ENCODE results near the gene GRIN2C.

The GRIN2C gene

DNA sequence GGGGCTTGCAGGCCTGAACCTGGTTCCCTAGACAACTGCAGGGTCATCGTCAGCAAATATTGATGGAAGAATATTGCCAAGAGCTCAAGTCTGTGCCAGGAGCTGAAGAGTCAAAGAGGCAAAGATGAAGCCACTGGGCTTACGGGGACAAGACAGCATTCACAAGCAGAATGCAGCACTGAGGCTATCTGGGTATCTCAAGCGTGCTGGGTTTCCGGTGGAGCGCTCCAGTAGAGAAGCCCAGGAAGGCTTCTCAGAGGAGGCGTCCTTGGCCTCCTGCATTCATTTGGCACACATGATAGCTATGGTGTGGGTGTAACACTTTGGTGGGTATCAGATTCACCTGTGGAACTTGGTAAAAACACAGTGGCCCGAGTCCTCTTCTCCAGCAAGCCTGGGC lies 30.9 kb upstream of the GRIN2C start:
- DNase-seq (no peak), ATAC-seq (no peak)
- H3K27me3 Mint-ChIP-seq: peaks cover 60% of the 10 kb centered on the region
- H3K27ac Mint-ChIP-seq: no peak overlapping the region
- H3K4me1 Mint-ChIP-seq: peaks cover 14% of the 10 kb centered on the region
- no peaks in the 10 kb centered on the region for H3K9me3 Mint-ChIP-seq
- no peak overlapping the region for H3K4me3 Mint-ChIP-seq

GRCh38 chr17:74888469-74888868 lies 28.8 kb upstream of the GRIN2C start:
- no peak for DNase-seq
- H3K4me3 Mint-ChIP-seq: no peak overlapping the region

DNA sequence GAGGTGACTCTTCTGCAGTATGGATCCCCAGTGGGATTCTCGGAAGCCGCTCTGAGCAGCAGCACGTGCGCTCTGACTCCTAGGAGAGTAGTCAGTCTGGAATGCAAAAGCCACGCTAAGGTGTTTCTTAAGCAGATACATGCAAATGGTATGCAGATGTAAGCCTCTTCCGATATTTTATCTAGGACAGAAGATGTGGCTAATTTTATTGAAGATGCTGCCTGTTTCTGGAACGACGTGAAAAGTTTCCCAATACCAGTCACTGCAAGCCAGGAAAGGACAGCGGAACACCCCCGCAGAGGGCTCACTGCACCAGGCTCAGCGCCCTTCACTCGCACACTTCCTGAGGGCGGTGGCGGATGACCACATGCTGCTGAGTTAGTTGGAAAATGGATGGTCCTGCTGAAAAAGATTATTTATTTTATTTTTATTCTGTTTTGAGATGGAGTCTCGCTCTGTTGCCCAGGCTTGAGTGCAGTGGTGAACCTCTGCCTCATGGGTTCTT lies 23.6 kb upstream of the GRIN2C start:
- ATAC-seq: no peak
- H3K4me3 Mint-ChIP-seq: no peak overlapping the region

More at GRCh38 chr17:74888469-74888868, 28.8 kb upstream of the GRIN2C start:
- ATAC-seq: no peak
- Mint-ChIP-seq H3K9me3 (no peaks in the 10 kb centered on the region), H3K27ac (no peak overlapping the region), H3K27me3 (peaks cover 58% of the 10 kb centered on the region), H3K4me1 (peaks cover 6% of the 10 kb centered on the region)

GRCh38 chr17:74882517-74883240 lies 23.0 kb upstream of the GRIN2C start:
- DNase-seq: no peak
- Mint-ChIP-seq H3K9me3 (no peaks in the 10 kb centered on the region), H3K27me3 (peaks cover 27% of the 10 kb centered on the region), H3K4me3 (no peak overlapping the region), H3K4me1 (no peaks in the 10 kb centered on the region), H3K27ac (no peak overlapping the region)
- ATAC-seq: no peak

More for the DNA sequence above, 23.6 kb upstream of the GRIN2C start:
- H3K9me3 Mint-ChIP-seq: no peaks in the 10 kb centered on the region
- peaks cover 27% of the 10 kb centered on the region for H3K27me3 Mint-ChIP-seq
- no peak for DNase-seq
- H3K27ac Mint-ChIP-seq: peak overlapping the region in 1 of 2 donors; percentile 52
- H3K4me1 Mint-ChIP-seq: no peaks in the 10 kb centered on the region

- no peak overlapping the region for H3K27ac Mint-ChIP-seq
- no peak for ATAC-seq
- peaks cover 19% of the 10 kb centered on the region for H3K27me3 Mint-ChIP-seq
- H3K4me1 Mint-ChIP-seq: no peaks in the 10 kb centered on the region
- no peaks in the 10 kb centered on the region for H3K9me3 Mint-ChIP-seq
- H3K4me3 Mint-ChIP-seq: no peak overlapping the region
- DNase-seq: no peak
These were observed 21.4 kb upstream of the GRIN2C start for GRCh38 chr17:74881073-74881472.

GRCh38 chr17:74879308-74879707 lies 19.6 kb upstream of the GRIN2C start:
- Mint-ChIP-seq H3K9me3 (no peaks in the 10 kb centered on the region), H3K4me1 (peaks cover 10% of the 10 kb centered on the region), H3K27ac (no peak overlapping the region), H3K4me3 (no peak overlapping the region), H3K27me3 (peaks cover 6% of the 10 kb centered on the region)
- ATAC-seq: no peak
- DNase-seq: no peak

- DNase-seq (no peak), ATAC-seq (no peak)
- peaks cover 16% of the 10 kb centered on the region for H3K4me1 Mint-ChIP-seq
- no peak overlapping the region for H3K27ac Mint-ChIP-seq
- H3K4me3 Mint-ChIP-seq: no peak overlapping the region
- no peaks in the 10 kb centered on the region for H3K9me3 Mint-ChIP-seq
- no peaks in the 10 kb centered on the region for H3K27me3 Mint-ChIP-seq
These were observed 19.0 kb upstream of the GRIN2C start for GRCh38 chr17:74878658-74879057.

GRCh38 chr17:74877592-74878548 lies 18.2 kb upstream of the GRIN2C start:
- Mint-ChIP-seq H3K4me3 (no peak overlapping the region), H3K9me3 (no peaks in the 10 kb centered on the region), H3K27ac (peak overlapping the region in 1 of 2 donors; percentile 12), H3K4me1 (peaks cover 17% of the 10 kb centered on the region), H3K27me3 (no peaks in the 10 kb centered on the region)
- ATAC-seq (no peak), DNase-seq (no peak)

DNA sequence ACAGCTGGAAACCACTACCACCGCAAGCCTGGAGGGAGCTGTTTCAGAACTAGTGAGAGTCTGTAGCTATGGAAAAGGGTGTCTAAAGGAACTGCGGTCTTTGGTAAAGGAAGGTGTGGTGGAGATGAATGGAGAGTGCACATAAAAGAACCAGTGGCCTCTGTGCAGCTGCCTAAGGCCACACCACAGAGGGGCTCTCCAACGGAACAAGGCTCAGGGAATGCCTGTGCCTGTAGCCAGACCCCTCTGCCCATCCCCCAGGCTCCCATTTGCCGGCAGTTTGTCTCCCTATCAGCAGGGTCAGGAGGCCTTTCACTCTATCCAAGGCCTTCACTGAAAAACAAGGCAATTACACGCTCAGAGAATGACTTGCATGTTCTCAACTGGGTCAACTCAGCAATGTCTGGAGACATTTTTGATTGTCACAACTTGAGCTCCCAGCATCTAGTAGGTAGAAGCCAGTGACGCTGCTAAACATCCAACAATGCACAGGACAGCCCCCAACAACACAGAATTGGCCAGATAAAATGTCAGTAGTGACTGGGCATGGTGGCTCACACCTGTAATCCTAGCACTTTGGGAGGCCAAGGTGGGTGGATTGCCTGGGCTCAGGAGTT lies 16.4 kb upstream of the GRIN2C start:
- no peaks in the 10 kb centered on the region for H3K27me3 Mint-ChIP-seq
- ATAC-seq: no peak
- H3K9me3 Mint-ChIP-seq: no peaks in the 10 kb centered on the region
- peaks cover 33% of the 10 kb centered on the region for H3K4me1 Mint-ChIP-seq
- H3K4me3 Mint-ChIP-seq: no peak overlapping the region
- DNase-seq: no peak
- H3K27ac Mint-ChIP-seq: no peak overlapping the region

GRCh38 chr17:74875155-74875976 lies 15.7 kb upstream of the GRIN2C start:
- Mint-ChIP-seq H3K27me3 (no peaks in the 10 kb centered on the region), H3K4me1 (peaks cover 33% of the 10 kb centered on the region), H3K9me3 (no peaks in the 10 kb centered on the region), H3K27ac (no peak overlapping the region), H3K4me3 (peak overlapping the region in 1 of 2 donors; percentile 24)
- ATAC-seq: no peak
- no peak for DNase-seq

DNA sequence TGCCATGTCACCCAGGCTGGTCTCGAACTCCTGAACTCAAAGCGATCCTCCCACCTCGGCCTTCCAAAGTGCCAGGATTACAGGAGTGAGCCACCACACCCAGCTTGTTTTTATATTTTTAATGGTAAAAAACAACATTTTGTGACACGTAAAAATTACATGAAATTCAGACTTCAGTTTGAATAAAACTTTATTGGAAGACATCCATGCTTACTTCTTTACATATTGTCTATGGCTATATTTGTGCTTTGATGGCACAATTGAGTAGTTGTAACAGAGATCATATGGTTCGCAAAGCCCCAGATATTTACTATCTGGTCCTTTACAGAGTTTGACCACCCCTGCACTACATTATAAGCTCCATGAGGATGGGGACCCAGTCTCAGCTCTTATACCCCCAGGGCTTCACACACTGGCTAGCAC lies 14.9 kb upstream of the GRIN2C start:
- peak overlapping the region in 1 of 2 donors; percentile 20 for H3K27ac Mint-ChIP-seq
- peak overlapping the region; percentile 83 to 87 for H3K4me3 Mint-ChIP-seq

DNA sequence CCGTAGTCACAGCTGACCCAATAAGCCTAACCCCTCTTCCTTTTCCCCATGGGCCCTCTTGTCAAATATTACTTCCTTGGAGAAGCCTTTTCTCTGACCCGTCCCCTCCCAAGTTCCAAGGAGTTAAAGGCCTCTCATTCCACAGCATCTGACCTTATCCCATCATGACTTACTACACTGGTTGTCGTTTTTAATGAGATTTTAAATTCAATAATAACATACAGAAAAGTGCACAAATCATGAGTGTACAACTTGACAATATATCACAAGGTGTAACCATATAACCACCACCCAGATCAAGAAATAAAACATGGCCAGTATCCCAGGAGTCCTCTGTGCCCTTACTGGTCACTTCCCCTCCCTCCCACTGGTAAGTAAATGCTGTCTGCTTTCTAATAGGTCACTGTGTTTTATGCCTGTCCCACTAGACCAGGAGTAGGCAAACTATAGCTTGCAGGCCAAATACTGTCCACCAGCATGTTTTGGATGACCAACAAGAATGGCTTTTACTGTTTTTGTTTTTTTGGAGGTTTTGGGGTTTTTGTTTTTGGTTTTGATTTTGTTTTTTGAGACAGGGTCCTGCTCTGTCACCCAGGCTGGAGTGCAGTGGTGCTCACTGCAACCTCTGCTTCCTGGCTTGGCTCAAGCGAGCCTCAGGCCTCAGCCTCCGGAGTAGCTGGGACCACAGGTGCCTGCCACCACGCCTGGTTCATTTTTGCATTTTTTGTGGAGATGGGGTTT lies 14.4 kb upstream of the GRIN2C start:
- peak overlapping the region; percentile 83 to 87 for H3K4me3 Mint-ChIP-seq
- DNase-seq (no peak), ATAC-seq (no peak)
- H3K9me3 Mint-ChIP-seq: no peaks in the 10 kb centered on the region
- peak overlapping the region; percentile 98 to 99 for H3K27ac Mint-ChIP-seq
- H3K27me3 Mint-ChIP-seq: no peaks in the 10 kb centered on the region
- peaks cover 33% of the 10 kb centered on the region for H3K4me1 Mint-ChIP-seq

More for the DNA sequence above, 14.9 kb upstream of the GRIN2C start:
- ATAC-seq (no peak), DNase-seq (no peak)
- Mint-ChIP-seq H3K27me3 (no peaks in the 10 kb centered on the region), H3K9me3 (no peaks in the 10 kb centered on the region), H3K4me1 (peaks cover 33% of the 10 kb centered on the region)

DNA sequence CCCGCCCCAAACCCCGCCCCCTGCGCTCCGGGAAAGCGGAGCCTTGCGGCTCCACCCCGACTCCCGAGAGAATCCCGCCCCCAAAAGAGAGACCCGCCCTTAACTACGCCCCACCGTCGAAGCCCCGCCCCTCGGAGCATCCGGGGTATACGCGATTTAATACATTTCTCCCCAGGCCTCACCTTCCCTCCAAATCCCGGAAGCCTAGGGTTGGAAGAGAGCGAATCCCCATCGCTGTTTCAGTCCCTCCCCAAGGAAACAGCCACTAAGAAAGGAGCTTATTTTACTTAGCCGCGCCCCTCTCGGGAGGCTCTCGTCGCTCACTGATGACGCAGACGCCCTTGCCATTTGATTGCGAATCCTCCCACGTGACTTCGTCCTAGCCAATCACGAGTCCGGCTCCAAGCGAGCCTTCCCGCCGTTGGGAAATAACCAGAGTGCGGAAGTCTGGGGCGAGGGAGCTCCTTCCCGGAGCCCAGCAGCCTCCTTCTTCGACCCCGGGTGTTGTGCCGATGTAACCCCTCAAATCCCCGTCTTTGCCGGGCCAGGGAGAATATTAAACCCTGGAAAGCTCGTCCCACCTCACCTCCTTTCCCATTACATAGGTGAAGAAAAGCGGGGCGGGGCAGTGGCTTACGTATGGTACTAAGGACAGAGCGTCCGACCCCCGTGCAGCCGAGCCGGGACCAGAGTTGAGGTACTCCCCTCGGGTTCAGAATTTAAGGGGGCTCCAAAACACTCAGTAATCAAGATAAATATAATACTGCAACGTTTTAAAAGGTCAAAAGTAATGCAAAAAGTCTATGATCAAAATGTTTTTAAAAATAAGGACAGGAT lies 13.6 kb upstream of the GRIN2C start:
- Mint-ChIP-seq H3K4me3 (peak overlapping the region; percentile 83 to 87), H3K27ac (peak overlapping the region; percentile 98 to 99), H3K4me1 (peaks cover 33% of the 10 kb centered on the region), H3K27me3 (no peaks in the 10 kb centered on the region), H3K9me3 (no peaks in the 10 kb centered on the region)
- DNase-seq (peak; percentile 98 to 99), ATAC-seq (peak; percentile 94)

Data from stimulated activated naive CD8-positive, alpha-beta T cell treated with anti-CD3 and anti-CD28 coated beads, Interleukin-15, amount 100 ng/mL, for 72 hours (primary cell).